Colonic mucosa (tissue), 4 donors: ENCODE results near the gene IQSEC1. TPM values are rescaled to one million over a fixed set of nuclear protein-coding genes. Genes with fewer than 3 reads are reported as not detected.

Experiments
- DNase-seq: peaks from one replicate; pipeline ENCODE4 v3.0.0-alpha.2; 2020
- H3K27ac ChIP-seq: fragments of 200-600 bp; one replicate; pipeline ENCODE4 v1.8.0; 2021
- H3K27me3 ChIP-seq: fragments of 200-600 bp; one replicate; pipeline ENCODE4 v1.8.0; 2021
- H3K36me3 ChIP-seq: fragments of 200-600 bp; one replicate; pipeline ENCODE4 v1.8.0; 2021
- H3K4me1 ChIP-seq: fragments of 200-600 bp; one replicate; pipeline ENCODE4 v1.8.0; 2021; ENCODE audit warnings: mild to moderate bottlenecking
- H3K4me3 ChIP-seq: fragments of 200-600 bp; one replicate; pipeline ENCODE4 v1.8.0; 2021
- H3K9ac ChIP-seq, 2 donors: one replicate each; pipeline ENCODE4 v1.7.0; 2013; ENCODE audit warnings: control low read depth in 2 of 2, low read depth in 2 of 2, low read length in 2 of 2
- H3K9me3 ChIP-seq: fragments of 200-600 bp; one replicate; pipeline ENCODE4 v1.8.0; 2021
- CTCF ChIP-seq: fragments of 200-600 bp; IDR thresholded peaks from one replicate; pipeline ENCODE4 v1.8.0; 2022; ENCODE audit warnings: antibody characterized with exemption, mild to moderate bottlenecking
- intact Hi-C: fragments of 100-400 bp; cut with DNase I; formaldehyde crosslinking; loops from one replicate; pipeline ENCODE4 v1.14.1; 2022
- total RNA-seq, 2 donors: library from RNA; stranded (reverse); fragmentation: NEBNext Ultra II Directional in 1 of 2; extraction: Animal tissue kit (Norgen Biotek cat#: 25700) in 1 of 2; gene quantifications; one replicate each; pipeline ENCODE4 v1.2.1, GENCODE V29; 2021
- donor health status: healthy.
- donor health status: DM: no; HTN: no; CAD: no.
- donor health status: DM: no; HTN: no; CAD: no.

The IQSEC1 gene
- total RNA-seq, 2 donors from 2014 or later: 14.8 to 19.2 TPM

GRCh38 chr3:13110678-13111116 lies 37.5 kb upstream of the IQSEC1 start:
- intact Hi-C loops: no loop called here
- Histone ChIP-seq H3K27me3 (no peaks in the 10 kb centered on the region), H3K4me1 (peaks cover 10% of the 10 kb centered on the region), H3K36me3 (no peaks in the 10 kb centered on the region), H3K4me3 (no peak overlapping the region), H3K9me3 (no peaks in the 10 kb centered on the region), H3K9ac (no peak overlapping the region), H3K27ac (peak overlapping the region; percentile 64)
- peak; percentile 59 for DNase-seq
- no peak for TF ChIP-seq CTCF

- intact Hi-C loops: no loop called here
- DNase-seq: no peak
These were observed 36.3 kb upstream of the IQSEC1 start for GRCh38 chr3:13109516-13109915.

GRCh38 chr3:13108861-13109260 lies 35.6 kb upstream of the IQSEC1 start:
- Histone ChIP-seq H3K9ac (no peak overlapping the region), H3K4me3 (no peak overlapping the region), H3K27me3 (no peaks in the 10 kb centered on the region), H3K36me3 (no peaks in the 10 kb centered on the region), H3K27ac (no peak overlapping the region), H3K4me1 (peaks cover 10% of the 10 kb centered on the region), H3K9me3 (no peaks in the 10 kb centered on the region)
- DNase-seq: no peak
- no peak for TF ChIP-seq CTCF
- intact Hi-C loops: no loop called here

More at GRCh38 chr3:13109516-13109915, 36.3 kb upstream of the IQSEC1 start:
- Histone ChIP-seq H3K27me3 (no peaks in the 10 kb centered on the region), H3K9ac (no peak overlapping the region), H3K4me1 (peaks cover 10% of the 10 kb centered on the region), H3K4me3 (no peak overlapping the region), H3K27ac (no peak overlapping the region), H3K9me3 (no peaks in the 10 kb centered on the region), H3K36me3 (no peaks in the 10 kb centered on the region)
- no peak for TF ChIP-seq CTCF

GRCh38 chr3:13107661-13108060 lies 34.4 kb upstream of the IQSEC1 start:
- DNase-seq: no peak
- H3K4me1 ChIP-seq: peaks cover 10% of the 10 kb centered on the region
- H3K9me3 ChIP-seq: no peaks in the 10 kb centered on the region
- no peak overlapping the region for H3K4me3 ChIP-seq
- TF ChIP-seq CTCF: no peak
- H3K9ac ChIP-seq: no peak overlapping the region
- H3K27me3 ChIP-seq: no peaks in the 10 kb centered on the region
- intact Hi-C loops: no loop called here
- H3K36me3 ChIP-seq: no peaks in the 10 kb centered on the region
- H3K27ac ChIP-seq: no peak overlapping the region

GRCh38 chr3:13106308-13107001 lies 33.2 kb upstream of the IQSEC1 start:
- no peak for TF ChIP-seq CTCF
- no peak for DNase-seq
- H3K4me1 ChIP-seq: peaks cover 10% of the 10 kb centered on the region

More at GRCh38 chr3:13106308-13107001, 33.2 kb upstream of the IQSEC1 start:
- intact Hi-C loops: no loop called here
- Histone ChIP-seq H3K4me3 (no peak overlapping the region), H3K9me3 (no peaks in the 10 kb centered on the region), H3K9ac (no peak overlapping the region), H3K27ac (no peak overlapping the region), H3K36me3 (no peaks in the 10 kb centered on the region), H3K27me3 (no peaks in the 10 kb centered on the region)
